Osteocyte (in vitro differentiated cells): Measurements from ENCODE around the gene HIF3A. TPM values are rescaled to one million over a fixed set of nuclear protein-coding genes. Genes with fewer than 3 reads are reported as not detected.
"Not testable (repeated sequence)": the region's sequence is repeated elsewhere in the genome, so short reads cannot be mapped to it uniquely, and the experiment has no call there.

Experiments used
- DNase-seq: peaks from one replicate; pipeline ENCODE4 v3.0.0; 2021; ENCODE audit warnings: mixed read lengths; ENCODE audit not compliant: unreplicated experiment; ENCODE audit errors: extremely low spot score
- H3K27ac Mint-ChIP-seq: one replicate; pipeline ENCODE4 v1.8.0; 2021; ENCODE audit warnings: mild to moderate bottlenecking, mixed read lengths; ENCODE audit not compliant: unreplicated experiment
- H3K27me3 Mint-ChIP-seq: one replicate; pipeline ENCODE4 v1.8.0; 2021; ENCODE audit warnings: mixed read lengths; ENCODE audit not compliant: unreplicated experiment
- H3K36me3 Mint-ChIP-seq: one replicate; pipeline ENCODE4 v1.8.0; 2021; ENCODE audit warnings: mixed read lengths; ENCODE audit not compliant: unreplicated experiment
- H3K4me1 Mint-ChIP-seq: one replicate; pipeline ENCODE4 v1.8.0; 2021; ENCODE audit warnings: mixed read lengths; ENCODE audit not compliant: unreplicated experiment
- H3K4me3 Mint-ChIP-seq: one replicate; pipeline ENCODE4 v1.8.0; 2021; ENCODE audit warnings: mild to moderate bottlenecking, moderate library complexity, mixed read lengths; ENCODE audit not compliant: unreplicated experiment
- H3K9me3 Mint-ChIP-seq: one replicate; pipeline ENCODE4 v1.8.0; 2021; ENCODE audit warnings: mixed read lengths; ENCODE audit not compliant: unreplicated experiment
- CTCF ChIP-seq: fragments of 200-600 bp; sonication (generic); IDR thresholded peaks from 2 replicates; pipeline ENCODE4 v1.5.0; 2021; ENCODE audit warnings: antibody characterized with exemption, mild to moderate bottlenecking, moderate library complexity
- total RNA-seq: library from RNA; stranded (reverse); gene quantifications from 2 replicates; pipeline ENCODE4 v1.2.1, GENCODE V29; 2021

Gene HIF3A
- total RNA-seq, 1 donor from 2014 or later: 101 TPM

DNA sequence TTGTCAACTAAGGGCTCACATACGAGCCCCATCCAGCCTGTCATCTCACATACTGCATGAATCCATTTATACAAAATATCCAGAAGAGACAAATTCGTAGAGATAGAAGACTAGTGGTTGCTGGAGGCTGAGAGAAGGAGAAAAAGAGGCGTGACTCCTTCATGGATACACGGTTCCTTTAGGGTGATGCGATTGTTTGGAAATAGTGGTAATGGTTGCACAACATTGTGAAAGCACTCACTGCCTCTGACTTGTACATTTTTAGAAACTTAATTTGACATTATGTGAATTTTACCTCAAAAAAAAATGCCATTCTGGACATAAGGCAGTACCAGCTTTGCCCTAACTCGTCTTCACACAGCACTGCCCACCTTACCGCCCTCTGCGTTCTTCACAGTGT is 40.0 kb upstream of the HIF3A start:
- Mint-ChIP-seq H3K36me3 (no peaks in the 10 kb centered on the region), H3K4me3 (no peak overlapping the region), H3K27ac (no peak overlapping the region), H3K9me3 (no peaks in the 10 kb centered on the region), H3K27me3 (peaks cover 60% of the 10 kb centered on the region), H3K4me1 (peaks cover 3% of the 10 kb centered on the region)
- TF ChIP-seq CTCF: no peak
- DNase-seq: no peak

- not testable (repeated sequence) for H3K4me3 Mint-ChIP-seq, H3K4me1 Mint-ChIP-seq, DNase-seq, H3K9me3 Mint-ChIP-seq, H3K36me3 Mint-ChIP-seq, H3K27ac Mint-ChIP-seq
- peaks cover 54% of the 10 kb centered on the region for H3K27me3 Mint-ChIP-seq
Observed at GRCh38 chr19:46261501-46261900, 35.3 kb upstream of the HIF3A start.

DNA sequence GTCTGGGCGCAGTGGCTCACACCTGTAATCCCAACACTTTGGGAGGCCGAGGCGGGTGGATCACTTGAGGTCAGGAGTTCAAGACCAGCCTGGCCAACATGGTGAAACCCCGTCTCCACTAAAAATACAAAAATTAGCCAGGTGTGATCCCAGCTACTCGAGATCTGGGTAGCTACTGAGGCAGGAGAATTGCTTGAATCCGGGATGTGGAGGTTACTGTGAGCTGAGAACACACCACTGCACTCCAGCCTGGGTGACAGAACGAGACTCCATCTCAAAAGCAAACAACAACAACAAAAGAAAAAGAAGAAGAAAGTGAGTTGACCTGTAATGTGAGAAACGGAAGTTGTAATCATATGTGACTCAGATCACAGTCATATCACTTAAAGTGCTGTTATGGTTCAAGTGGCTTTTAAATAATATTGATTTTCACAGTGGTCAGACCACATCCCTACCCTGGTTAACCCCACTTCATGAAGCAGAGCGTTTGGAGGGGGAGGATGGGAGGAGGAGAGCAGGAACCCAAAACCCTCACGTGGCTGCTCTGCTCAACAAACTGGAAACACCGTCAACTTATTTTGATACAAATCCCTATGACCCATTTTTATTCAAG is 34.1 kb upstream of the HIF3A start:
- H3K36me3 Mint-ChIP-seq, H3K4me3 Mint-ChIP-seq, H3K27ac Mint-ChIP-seq, H3K9me3 Mint-ChIP-seq, DNase-seq, H3K4me1 Mint-ChIP-seq: not testable (repeated sequence)
- H3K27me3 Mint-ChIP-seq: peaks cover 52% of the 10 kb centered on the region

DNA sequence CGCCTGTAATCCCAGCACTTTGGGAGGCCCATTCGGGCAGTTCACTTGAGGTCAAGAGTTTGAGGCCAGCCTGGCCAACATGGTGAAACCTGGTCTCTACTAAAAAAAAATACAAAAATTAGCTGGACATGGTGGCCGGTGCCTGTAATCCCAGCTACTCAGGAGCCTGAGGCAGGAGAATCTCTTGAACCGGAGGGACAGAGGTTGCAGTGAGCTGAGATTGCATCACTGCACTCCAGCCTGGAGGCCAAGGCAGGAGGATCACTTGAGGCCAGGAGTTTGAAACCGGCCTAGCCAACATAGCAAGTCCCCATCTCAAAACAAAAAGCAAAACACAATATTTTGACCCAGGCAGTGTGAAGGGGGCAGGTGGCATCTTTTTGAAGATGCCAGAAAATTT is 32.0 kb upstream of the HIF3A start:
- H3K27ac Mint-ChIP-seq, H3K36me3 Mint-ChIP-seq, DNase-seq, H3K4me3 Mint-ChIP-seq, H3K9me3 Mint-ChIP-seq, H3K4me1 Mint-ChIP-seq: not testable (repeated sequence)
- H3K27me3 Mint-ChIP-seq: peaks cover 48% of the 10 kb centered on the region

GRCh38 chr19:46265217-46265828 is 31.5 kb upstream of the HIF3A start:
- Mint-ChIP-seq H3K27me3 (peaks cover 44% of the 10 kb centered on the region), H3K36me3 (no peaks in the 10 kb centered on the region), H3K4me3 (no peak overlapping the region), H3K27ac (no peak overlapping the region), H3K9me3 (no peaks in the 10 kb centered on the region), H3K4me1 (peaks cover 6% of the 10 kb centered on the region)
- peak; percentile 87 for TF ChIP-seq CTCF
- DNase-seq: peak; percentile 89

- peaks cover 30% of the 10 kb centered on the region for H3K27me3 Mint-ChIP-seq
- no peak overlapping the region for H3K27ac Mint-ChIP-seq
- H3K4me3 Mint-ChIP-seq: no peak overlapping the region
- no peak for TF ChIP-seq CTCF
- H3K36me3 Mint-ChIP-seq: no peaks in the 10 kb centered on the region
- DNase-seq: no peak
- peaks cover 23% of the 10 kb centered on the region for H3K4me1 Mint-ChIP-seq
- H3K9me3 Mint-ChIP-seq: no peaks in the 10 kb centered on the region
Observed at GRCh38 chr19:46269101-46269500, 27.7 kb upstream of the HIF3A start.
